ENCODE data around the gene SLC1A7.

DNA sequence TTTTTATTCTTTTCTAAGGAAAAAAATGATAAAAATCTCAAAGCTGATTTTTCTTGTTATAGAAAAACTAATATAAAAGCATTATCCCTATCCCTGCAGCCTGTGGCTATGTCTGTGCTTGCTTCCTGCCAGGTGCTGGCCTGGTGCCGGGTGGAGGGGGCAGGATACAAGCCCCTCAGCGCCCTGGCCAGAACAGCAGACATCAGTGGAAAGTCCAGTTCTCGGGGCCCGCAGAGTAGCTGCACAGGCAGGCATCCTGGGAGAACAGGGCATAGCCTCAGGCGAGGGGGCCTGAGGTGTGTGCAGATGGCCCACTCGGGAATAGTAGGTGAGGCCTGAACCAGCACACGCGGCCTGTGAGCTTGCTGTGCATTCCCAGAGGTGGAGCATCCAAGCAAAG is 57.0 kb downstream of the SLC1A7 start:
- TF ChIP-seq, protein P1, sequence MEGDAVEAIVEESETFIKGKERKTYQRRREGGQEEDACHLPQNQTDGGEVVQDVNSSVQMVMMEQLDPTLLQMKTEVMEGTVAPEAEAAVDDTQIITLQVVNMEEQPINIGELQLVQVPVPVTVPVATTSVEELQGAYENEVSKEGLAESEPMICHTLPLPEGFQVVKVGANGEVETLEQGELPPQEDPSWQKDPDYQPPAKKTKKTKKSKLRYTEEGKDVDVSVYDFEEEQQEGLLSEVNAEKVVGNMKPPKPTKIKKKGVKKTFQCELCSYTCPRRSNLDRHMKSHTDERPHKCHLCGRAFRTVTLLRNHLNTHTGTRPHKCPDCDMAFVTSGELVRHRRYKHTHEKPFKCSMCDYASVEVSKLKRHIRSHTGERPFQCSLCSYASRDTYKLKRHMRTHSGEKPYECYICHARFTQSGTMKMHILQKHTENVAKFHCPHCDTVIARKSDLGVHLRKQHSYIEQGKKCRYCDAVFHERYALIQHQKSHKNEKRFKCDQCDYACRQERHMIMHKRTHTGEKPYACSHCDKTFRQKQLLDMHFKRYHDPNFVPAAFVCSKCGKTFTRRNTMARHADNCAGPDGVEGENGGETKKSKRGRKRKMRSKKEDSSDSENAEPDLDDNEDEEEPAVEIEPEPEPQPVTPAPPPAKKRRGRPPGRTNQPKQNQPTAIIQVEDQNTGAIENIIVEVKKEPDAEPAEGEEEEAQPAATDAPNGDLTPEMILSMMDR (conservative IDR thresholded peaks at IDR 0.05; ENCODE audit: low read length), result no peak
- TF ChIP-seq EZH2phosphoT487 (IDR thresholded peaks at IDR 0.05; ENCODE audit: borderline replicate concordance), result no peak
